Testis (tissue), 3 donors: Measurements from ENCODE around the gene KCNAB1. TPM values are rescaled to one million over a fixed set of nuclear protein-coding genes. Genes with fewer than 3 reads are reported as not detected.

Experiments
- DNase-seq: peaks from one replicate; pipeline ENCODE4 v3.0.0-alpha.2; 2019
- H3K27ac ChIP-seq, 2 donors: fragments of 200-600 bp; sonication (generic); one replicate each; pipeline ENCODE4 v1.5.1; 2019
- H3K27me3 ChIP-seq: fragments of 200-600 bp; sonication (generic); one replicate; pipeline ENCODE4 v1.5.1; 2019
- H3K36me3 ChIP-seq: fragments of 200-600 bp; sonication (generic); one replicate; pipeline ENCODE4 v1.5.1; 2017; ENCODE audit warnings: low read depth; ENCODE audit errors: missing control alignments
- H3K4me1 ChIP-seq: fragments of 200-600 bp; sonication (generic); one replicate; pipeline ENCODE4 v1.5.1; 2019
- H3K4me3 ChIP-seq, 2 donors: fragments of 200-600 bp; sonication (generic); one replicate each; pipeline ENCODE4 v1.5.1; 2017 to 2019
- H3K9me3 ChIP-seq: fragments of 200-600 bp; sonication (generic); one replicate; pipeline ENCODE4 v1.5.1; 2017
- POLR2A ChIP-seq: fragments of 450-650 bp; IDR thresholded peaks from one replicate; pipeline ENCODE4 v1.6.1; 2017; ENCODE audit warnings: antibody characterized with exemption, mild to moderate bottlenecking, moderate library complexity
- WGBS, 2 donors: methylation state at CpG; one replicate each; pipeline ENCODE4 v1.1.5; 2018; 5-methylcytosine and 5-hydroxymethylcytosine counted together
- intact Hi-C: fragments of 100-400 bp; cut with DNase I; formaldehyde crosslinking; loops from one replicate; pipeline ENCODE4 v1.15.1; 2023; ENCODE audit warnings: low total_unique reads
- polyA plus RNA-seq: library from polyadenylated mRNA; stranded (reverse); fragments of 350-450 nt; fragmentation: Illumina TruSeq; extraction: RNeasy Lipid Tissue Mini Kit (QIAGEN cat#74804); gene quantifications from one replicate; pipeline ENCODE4 v1.2.3, GENCODE V29; 2014; ENCODE audit warnings: low read depth, low replicate concordance; ENCODE audit not compliant: insufficient read depth
- total RNA-seq, 2 donors: library from RNA; depleted of rRNA; stranded (reverse); fragments of >200 nt; gene quantifications; one replicate each; pipeline ENCODE4 v1.2.3, GENCODE V29; 2016
- TF ChIP-seq, protein P1 (sequence below), 3 experiments: fragments of 450-650 bp in 2 of 3; fragments of 200-600 bp in 1 of 3; sonication (generic) in 1 of 3; IDR thresholded peaks; one replicate each; pipeline ENCODE4 v1.5.1; 2016 to 2019; ENCODE audit warnings: antibody characterized with exemption in 3 of 3, mild to moderate bottlenecking in 2 of 3, moderate library complexity in 1 of 3

Gene KCNAB1
- total and polyA plus RNA-seq, 3 donors from 2014 or later: 3.8 to 8.9 (median 5.7) TPM

- Histone ChIP-seq H3K4me3 (no peak overlapping the region), H3K27me3 (no peaks in the 10 kb centered on the region), H3K9me3 (no peaks in the 10 kb centered on the region), H3K4me1 (no peaks in the 10 kb centered on the region), H3K27ac (no peak overlapping the region), H3K36me3 (no peaks in the 10 kb centered on the region)
- intact Hi-C loops: no loop called here
- no peak for TF ChIP-seq POLR2A
- TF ChIP-seq, protein P1, sequence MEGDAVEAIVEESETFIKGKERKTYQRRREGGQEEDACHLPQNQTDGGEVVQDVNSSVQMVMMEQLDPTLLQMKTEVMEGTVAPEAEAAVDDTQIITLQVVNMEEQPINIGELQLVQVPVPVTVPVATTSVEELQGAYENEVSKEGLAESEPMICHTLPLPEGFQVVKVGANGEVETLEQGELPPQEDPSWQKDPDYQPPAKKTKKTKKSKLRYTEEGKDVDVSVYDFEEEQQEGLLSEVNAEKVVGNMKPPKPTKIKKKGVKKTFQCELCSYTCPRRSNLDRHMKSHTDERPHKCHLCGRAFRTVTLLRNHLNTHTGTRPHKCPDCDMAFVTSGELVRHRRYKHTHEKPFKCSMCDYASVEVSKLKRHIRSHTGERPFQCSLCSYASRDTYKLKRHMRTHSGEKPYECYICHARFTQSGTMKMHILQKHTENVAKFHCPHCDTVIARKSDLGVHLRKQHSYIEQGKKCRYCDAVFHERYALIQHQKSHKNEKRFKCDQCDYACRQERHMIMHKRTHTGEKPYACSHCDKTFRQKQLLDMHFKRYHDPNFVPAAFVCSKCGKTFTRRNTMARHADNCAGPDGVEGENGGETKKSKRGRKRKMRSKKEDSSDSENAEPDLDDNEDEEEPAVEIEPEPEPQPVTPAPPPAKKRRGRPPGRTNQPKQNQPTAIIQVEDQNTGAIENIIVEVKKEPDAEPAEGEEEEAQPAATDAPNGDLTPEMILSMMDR (IDR thresholded peaks at IDR 0.05): no peak
- DNase-seq: no peak
- 91 to 97% methylated on average over 4 of the region's 4 CpGs for WGBS, 2 donors
Measured at GRCh38 chr3:156421534-156421933, 301.2 kb downstream of the KCNAB1 start.

GRCh38 chr3:156424758-156425157 lies 304.4 kb downstream of the KCNAB1 start:
- no peak for TF ChIP-seq POLR2A
- TF ChIP-seq, protein P1 (IDR thresholded peaks at IDR 0.05): no peak
- H3K36me3 ChIP-seq: no peaks in the 10 kb centered on the region
- H3K27ac ChIP-seq: no peak overlapping the region
- no peaks in the 10 kb centered on the region for H3K9me3 ChIP-seq
- H3K4me3 ChIP-seq: no peak overlapping the region
- no peak for DNase-seq
- H3K4me1 ChIP-seq: no peaks in the 10 kb centered on the region
- H3K27me3 ChIP-seq: no peaks in the 10 kb centered on the region
- intact Hi-C loops: no loop called here

DNA sequence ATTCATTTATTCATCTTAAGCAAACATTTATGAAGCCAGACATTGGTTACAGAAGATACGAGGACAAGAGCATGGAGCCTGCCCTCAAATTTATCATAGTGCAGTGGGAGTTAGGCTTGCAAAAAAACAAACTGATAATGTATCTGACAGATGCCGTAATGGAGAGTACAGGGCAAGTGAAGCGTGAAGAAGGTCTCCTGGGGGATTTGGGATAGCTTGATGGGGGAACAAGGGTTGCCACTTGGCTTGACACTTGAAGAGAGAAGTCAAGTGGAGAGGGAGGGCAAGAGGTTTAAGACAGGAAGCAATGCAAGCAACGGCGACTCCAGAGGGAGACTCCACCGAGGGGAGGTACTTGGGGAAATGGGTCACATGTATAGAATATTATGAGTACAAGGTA lies 305.3 kb downstream of the KCNAB1 start:
- Histone ChIP-seq H3K4me1 (no peaks in the 10 kb centered on the region), H3K9me3 (no peaks in the 10 kb centered on the region), H3K27me3 (no peaks in the 10 kb centered on the region), H3K36me3 (no peaks in the 10 kb centered on the region), H3K4me3 (no peak overlapping the region), H3K27ac (no peak overlapping the region)
- intact Hi-C loops: no loop called here
- TF ChIP-seq POLR2A: no peak
- TF ChIP-seq, protein P1 (IDR thresholded peaks at IDR 0.05): no peak
- WGBS, 2 donors: 66 to 72% methylated on average over 6 of the region's 6 CpGs
- no peak for DNase-seq

DNA sequence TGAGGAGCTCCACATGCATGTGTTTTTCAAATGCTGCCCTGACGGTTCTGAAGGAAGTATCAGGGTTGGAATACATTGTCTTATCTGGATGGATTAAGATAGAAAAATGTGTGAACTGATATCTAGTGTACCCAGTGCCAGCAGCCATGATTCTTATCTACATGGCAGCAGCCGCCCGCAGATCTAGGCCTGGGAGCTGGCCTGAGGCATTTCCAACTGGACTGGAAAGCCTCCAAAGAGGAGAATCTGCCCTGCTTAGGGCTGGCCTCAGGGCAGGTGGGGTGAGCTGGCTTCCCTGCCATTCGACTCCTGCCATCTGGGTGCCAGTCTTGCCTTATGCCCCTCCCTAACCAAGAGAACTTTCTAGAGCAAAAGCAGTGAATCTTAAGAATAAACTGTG lies 308.7 kb downstream of the KCNAB1 start:
- TF ChIP-seq POLR2A: no peak
- TF ChIP-seq, protein P1 (IDR thresholded peaks at IDR 0.05): no peak
- no peaks in the 10 kb centered on the region for H3K36me3 ChIP-seq
- no peak overlapping the region for H3K4me3 ChIP-seq
- intact Hi-C loops: no loop called here
- no peak overlapping the region for H3K27ac ChIP-seq
- DNase-seq: no peak
- 75 to 79% methylated on average over 4 of the region's 4 CpGs for WGBS, 2 donors
- no peaks in the 10 kb centered on the region for H3K4me1 ChIP-seq
- no peaks in the 10 kb centered on the region for H3K27me3 ChIP-seq
- H3K9me3 ChIP-seq: no peaks in the 10 kb centered on the region

DNA sequence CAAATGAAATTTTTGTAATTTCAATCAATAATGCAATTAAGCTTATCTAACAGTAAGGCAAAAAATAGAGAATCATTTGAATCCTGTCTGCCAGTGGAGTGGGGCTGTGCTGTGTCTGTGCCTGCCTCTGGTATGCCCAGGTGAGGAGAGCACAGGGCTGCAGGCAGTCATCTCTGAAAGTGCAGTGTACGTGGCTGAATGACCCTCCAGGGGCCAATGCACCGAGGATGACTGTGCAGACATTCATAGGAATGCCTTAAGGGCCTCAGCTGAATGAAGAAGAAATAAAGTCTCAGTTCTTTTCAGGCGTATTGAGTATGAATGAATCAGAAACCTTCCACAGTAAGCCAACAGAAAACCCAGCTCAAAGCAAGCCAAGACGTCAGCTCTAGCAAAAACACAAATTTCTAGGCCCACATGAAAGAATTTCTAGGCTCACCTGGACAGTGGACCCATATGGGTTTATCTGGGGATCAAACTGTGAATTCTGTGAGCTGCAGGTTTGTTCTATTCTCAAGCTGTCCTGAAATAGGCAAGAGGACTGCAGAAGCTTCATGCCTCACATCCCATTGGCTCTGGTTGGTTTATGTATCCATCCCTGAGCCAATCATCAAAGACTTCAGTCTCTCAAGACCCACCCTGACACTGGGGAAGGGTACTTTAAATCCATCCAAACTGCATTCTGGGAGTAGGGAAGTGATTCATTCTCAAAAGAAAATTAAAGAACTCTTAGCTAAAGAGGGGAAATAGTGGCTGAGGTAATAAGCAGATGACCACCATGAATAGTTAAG lies 311.2 kb downstream of the KCNAB1 start:
- 83 to 87% methylated on average over 4 of the region's 4 CpGs for WGBS, 2 donors
- intact Hi-C loops: no loop called here
- no peak overlapping the region for H3K27ac ChIP-seq
- H3K4me3 ChIP-seq: no peak overlapping the region
- no peaks in the 10 kb centered on the region for H3K4me1 ChIP-seq
- H3K9me3 ChIP-seq: no peaks in the 10 kb centered on the region
- no peaks in the 10 kb centered on the region for H3K36me3 ChIP-seq
- DNase-seq: no peak
- TF ChIP-seq, protein P1 (IDR thresholded peaks at IDR 0.05): no peak
- TF ChIP-seq POLR2A: no peak
- no peaks in the 10 kb centered on the region for H3K27me3 ChIP-seq
